ENCODE data around the gene CPSF3.

CPSF3 gene

DNA sequence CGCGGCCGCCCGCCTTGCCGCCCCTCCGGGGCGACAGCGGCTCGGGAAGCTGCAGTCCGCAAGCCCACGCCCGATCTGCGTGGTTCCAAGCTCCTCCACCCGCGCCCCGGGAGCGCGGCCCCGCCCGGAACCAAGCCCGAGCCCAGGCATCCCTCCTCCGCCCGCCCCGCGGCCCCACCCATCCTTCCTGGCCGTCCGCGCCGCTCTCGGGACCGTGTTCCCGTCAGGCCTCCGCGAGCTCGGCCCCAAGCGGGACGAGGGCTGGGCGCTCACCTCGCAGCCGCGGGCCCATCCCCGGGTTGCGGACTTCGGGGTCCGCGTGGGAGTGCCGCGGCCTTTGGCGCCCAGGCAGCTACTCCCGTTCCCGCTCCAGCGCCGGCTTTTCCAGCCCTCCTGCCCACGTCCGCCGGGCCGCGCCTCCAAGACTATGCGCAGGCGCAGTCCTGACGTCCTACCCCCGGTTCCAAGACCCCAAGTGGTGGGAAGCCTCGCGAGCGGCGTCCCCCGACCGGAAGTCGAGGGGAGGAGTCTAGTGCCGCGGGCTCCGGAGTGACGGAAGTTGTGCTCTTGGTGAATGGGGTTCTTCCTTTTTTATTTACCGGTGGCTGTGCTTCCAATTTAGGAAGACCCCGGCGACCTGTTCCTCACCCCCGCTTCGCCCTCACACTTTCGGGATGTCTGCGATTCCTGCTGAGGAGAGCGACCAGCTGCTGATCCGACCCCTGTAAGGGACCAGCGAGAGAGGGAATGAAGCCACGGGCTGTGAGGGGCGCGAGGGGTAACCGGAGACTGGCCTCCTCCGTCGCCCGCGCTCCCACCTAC, at the start of gene CPSF3, which contains the start of gene ITGB1BP1:
CPSF3 (plus strand) TSS at position 555 of the 822 bp plus-strand sequence; CDS start at position 675, 120 bp downstream.
ITGB1BP1 (minus strand) TSS at position 429 of the 822 bp plus-strand sequence. CDS start 4,831 bp downstream, outside the sequence.
- Histone ChIP-seq H3K4me3 (ENCODE audit: low read depth, low read length) (peak within 1 kb of the TSS; percentile 99), H3K27me3 (ENCODE audit: control insufficient read depth, insufficient read depth, low read length) (peaks cover 7% of the 10 kb centered on the region; the same call in 1 of the 2 replicates), H3K9me3 (ENCODE audit: control insufficient read depth, insufficient read depth, low read length) (no peaks in the 10 kb centered on the region), H3K36me3 (ENCODE audit: control insufficient read depth, insufficient read depth, low read length) (peaks cover 3% of the 10 kb centered on the region), H3K9ac (ENCODE audit: low read depth, low read length) (peak within 1 kb of the TSS; percentile 92), H3K4me1 (ENCODE audit: control insufficient read depth, insufficient read depth, low read length) (peaks cover 14% of the 10 kb centered on the region), H3K27ac (ENCODE audit: low read depth, low read length) (peak within 1 kb of the TSS; percentile 96)

DNA sequence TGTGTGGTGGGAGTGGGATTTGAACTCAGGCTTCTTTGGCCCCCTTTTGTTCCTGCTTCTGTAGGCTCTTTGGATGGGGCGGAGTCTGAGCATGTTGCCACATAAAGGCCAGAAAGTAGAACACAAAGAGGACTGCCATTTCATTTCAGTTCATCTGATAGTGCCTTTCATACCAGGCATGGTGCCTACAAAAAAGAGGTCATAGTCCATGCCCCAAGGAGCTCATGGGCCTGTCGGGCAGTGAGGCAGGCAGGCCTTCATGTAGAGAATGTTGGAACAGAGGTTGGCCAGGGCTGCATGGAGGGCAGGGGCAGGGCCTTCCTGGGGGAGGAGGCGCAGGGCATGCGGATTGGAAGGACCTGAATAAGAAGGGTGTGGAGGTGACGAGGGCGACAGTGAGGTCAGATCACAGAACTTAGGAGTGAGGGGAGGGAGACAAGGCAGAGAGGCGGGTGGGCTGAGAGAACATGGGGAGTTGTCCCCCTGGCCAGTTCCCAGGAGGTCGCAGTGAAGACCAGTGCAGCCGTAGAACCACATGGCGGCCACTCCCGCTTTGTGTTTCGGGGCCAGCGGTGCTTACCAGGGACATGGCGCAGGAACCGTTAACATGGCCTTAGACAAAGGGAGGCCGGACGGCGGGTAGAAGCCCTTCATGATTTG, 49.3 kb upstream of the CPSF3 start:
- Histone ChIP-seq H3K27ac (ENCODE audit: low read depth, low read length) (no peak overlapping the region), H3K4me3 (ENCODE audit: low read depth, low read length) (no peak overlapping the region), H3K4me1 (ENCODE audit: control insufficient read depth, insufficient read depth, low read length) (peaks cover 8% of the 10 kb centered on the region), H3K27me3 (ENCODE audit: control insufficient read depth, insufficient read depth, low read length) (no peaks in the 10 kb centered on the region), H3K9ac (ENCODE audit: low read depth, low read length) (no peak overlapping the region), H3K9me3 (ENCODE audit: control insufficient read depth, insufficient read depth, low read length) (no peaks in the 10 kb centered on the region), H3K36me3 (ENCODE audit: control insufficient read depth, insufficient read depth, low read length) (0 out of 2 replicates have a peak, but pooled peaks cover 2% of the 10 kb centered on the region)

DNA sequence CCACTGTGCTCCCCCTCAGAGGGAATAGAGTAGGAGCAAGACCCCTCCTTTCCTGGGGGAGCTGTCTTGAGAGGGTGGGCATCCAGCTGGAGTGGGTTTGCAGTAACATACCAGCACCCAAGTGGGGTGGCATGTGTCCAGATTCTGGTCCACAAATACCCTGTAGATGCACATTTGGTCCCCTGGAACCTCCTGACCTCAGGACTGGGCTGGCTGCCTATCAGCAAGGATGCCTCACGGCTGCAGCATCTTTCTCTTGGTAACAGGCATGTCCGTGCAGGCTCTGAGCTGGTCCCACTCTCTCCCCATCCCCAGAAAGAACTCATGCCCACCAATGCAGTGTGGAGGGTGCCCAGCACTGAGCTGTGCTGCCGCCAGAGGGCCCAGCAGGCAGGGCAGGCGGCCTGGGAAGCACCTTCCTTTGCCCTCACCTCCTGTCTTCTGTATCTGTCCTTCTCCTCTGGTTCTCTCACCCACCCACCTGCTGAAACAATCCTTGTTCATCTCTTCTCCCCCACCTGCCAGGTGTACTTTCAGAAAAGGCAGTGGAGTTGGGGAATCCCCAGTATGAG, 47.5 kb upstream of the CPSF3 start:
- Histone ChIP-seq H3K4me1 (ENCODE audit: control insufficient read depth, insufficient read depth, low read length) (peaks cover 8% of the 10 kb centered on the region), H3K36me3 (ENCODE audit: control insufficient read depth, insufficient read depth, low read length) (peaks cover 5% of the 10 kb centered on the region; the same call in 1 of the 2 replicates), H3K27ac (ENCODE audit: low read depth, low read length) (no peak overlapping the region)

DNA sequence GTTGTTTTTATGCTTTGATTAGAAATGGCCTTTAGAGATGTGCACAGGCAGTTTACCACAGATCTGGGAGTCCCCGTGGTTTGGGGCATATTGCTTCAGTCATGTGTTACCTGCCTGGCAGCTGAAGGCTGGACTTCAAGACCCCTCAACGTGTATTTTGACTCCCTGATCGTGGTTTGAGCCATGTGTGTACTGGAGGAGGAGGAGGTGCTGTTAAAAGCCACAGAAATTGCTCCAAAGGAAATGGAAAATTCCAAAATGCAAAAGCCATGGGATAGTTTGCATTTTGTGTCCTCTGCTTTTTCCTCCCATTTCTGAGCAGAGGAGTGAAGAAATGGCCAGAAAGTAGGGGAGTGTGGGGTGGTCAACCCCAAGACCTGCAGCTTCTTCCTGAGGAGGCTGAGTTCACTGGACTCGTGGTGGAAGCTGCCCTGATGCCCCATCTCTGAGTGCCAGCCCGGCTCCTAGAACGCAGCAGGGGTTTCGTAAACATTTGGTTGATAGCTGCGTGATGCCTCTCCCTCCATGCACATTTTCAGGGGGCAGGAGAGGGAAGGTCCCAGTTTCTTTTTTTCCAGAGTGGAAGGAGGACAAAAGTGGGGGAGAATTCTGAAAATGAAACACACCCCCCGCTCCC, 45.9 kb upstream of the CPSF3 start:
- Histone ChIP-seq H3K9me3 (ENCODE audit: control insufficient read depth, insufficient read depth, low read length) (no peaks in the 10 kb centered on the region), H3K4me1 (ENCODE audit: control insufficient read depth, insufficient read depth, low read length) (peaks cover 8% of the 10 kb centered on the region), H3K27ac (ENCODE audit: low read depth, low read length) (no peak overlapping the region), H3K9ac (ENCODE audit: low read depth, low read length) (no peak overlapping the region), H3K27me3 (ENCODE audit: control insufficient read depth, insufficient read depth, low read length) (no peaks in the 10 kb centered on the region), H3K36me3 (ENCODE audit: control insufficient read depth, insufficient read depth, low read length) (peaks cover 9% of the 10 kb centered on the region; the same call in 1 of the 2 replicates), H3K4me3 (ENCODE audit: low read depth, low read length) (no peak overlapping the region)

More for the DNA sequence above, 47.5 kb upstream of the CPSF3 start:
- H3K27me3 ChIP-seq (ENCODE audit: control insufficient read depth, insufficient read depth, low read length): no peaks in the 10 kb centered on the region
- H3K9ac ChIP-seq (ENCODE audit: low read depth, low read length): no peak overlapping the region
- no peak overlapping the region for H3K4me3 ChIP-seq (ENCODE audit: low read depth, low read length)
- H3K9me3 ChIP-seq (ENCODE audit: control insufficient read depth, insufficient read depth, low read length): no peaks in the 10 kb centered on the region

DNA sequence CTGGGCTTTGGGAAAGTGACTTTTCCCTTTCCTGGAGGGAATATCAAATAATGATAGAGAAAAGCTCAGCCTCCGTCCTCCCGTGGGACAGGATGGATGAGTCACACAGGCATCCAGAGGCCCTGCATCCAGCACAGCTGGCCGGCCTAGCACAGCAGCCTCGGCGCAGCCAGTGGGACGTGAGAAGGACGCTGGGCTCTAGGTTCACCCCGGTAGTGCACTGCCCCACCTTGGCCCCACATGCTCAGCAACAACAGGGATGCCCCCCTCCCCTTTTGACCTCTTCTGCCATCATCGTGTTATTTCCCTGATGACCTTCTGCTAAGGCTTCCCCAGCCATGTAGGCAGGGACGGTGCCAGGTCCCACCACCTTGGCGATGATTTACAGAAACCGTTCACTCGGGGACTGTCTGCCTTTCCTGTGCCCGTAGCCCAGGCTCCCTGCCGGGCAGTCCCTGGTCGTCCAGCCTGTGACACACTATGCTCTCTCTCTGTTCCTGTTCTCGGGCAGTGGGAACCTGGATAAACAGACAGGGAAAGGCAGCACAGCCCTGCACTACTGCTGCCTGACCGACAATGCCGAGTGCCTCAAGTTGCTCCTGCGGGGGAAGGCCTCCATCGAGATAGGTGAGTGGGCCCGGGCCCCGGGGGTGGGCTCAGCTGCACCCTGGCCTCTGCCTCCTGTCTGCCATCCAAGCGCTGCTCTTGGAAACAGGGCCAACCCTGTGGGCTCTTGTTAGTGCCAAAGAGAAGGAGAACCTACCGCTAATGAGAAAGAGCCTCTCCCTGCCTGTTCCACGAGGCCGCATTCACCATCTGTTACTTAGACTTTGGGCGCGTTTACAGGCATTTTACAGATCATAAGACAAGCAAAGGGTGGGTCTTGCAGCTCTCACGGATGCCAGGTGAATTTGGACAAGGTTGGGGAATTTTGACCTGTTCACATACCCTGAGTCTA, 44.7 kb upstream of the CPSF3 start:
- peaks cover 8% of the 10 kb centered on the region for H3K4me1 ChIP-seq (ENCODE audit: control insufficient read depth, insufficient read depth, low read length)
- H3K27me3 ChIP-seq (ENCODE audit: control insufficient read depth, insufficient read depth, low read length): no peaks in the 10 kb centered on the region
- H3K9me3 ChIP-seq (ENCODE audit: control insufficient read depth, insufficient read depth, low read length): no peaks in the 10 kb centered on the region
- peak overlapping the region; percentile 63 for H3K27ac ChIP-seq (ENCODE audit: low read depth, low read length)
- peaks cover 9% of the 10 kb centered on the region; the same call in 1 of the 2 replicates for H3K36me3 ChIP-seq (ENCODE audit: control insufficient read depth, insufficient read depth, low read length)
- no peak overlapping the region for H3K4me3 ChIP-seq (ENCODE audit: low read depth, low read length)
- no peak overlapping the region for H3K9ac ChIP-seq (ENCODE audit: low read depth, low read length)

DNA sequence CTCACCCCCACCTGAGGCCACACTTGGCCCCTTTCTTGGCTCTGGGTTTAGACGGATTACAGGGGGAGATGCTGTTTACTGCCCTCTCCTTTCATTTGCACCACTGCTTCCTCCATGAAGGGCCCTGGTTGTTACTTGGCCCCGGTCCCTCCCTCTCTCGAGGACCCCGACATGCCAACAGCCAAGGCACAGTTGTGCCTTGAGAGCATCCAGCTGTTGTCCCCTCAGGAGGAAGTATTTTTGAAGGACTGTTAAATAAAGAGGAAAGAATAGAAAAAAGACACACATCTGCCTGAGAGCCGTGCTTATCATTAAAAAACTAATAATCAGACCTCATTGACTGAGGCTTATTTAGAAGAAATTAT, 44.1 kb upstream of the CPSF3 start:
- Histone ChIP-seq H3K9ac (ENCODE audit: low read depth, low read length) (no peak overlapping the region), H3K36me3 (ENCODE audit: control insufficient read depth, insufficient read depth, low read length) (peaks cover 9% of the 10 kb centered on the region; the same call in 1 of the 2 replicates), H3K4me3 (ENCODE audit: low read depth, low read length) (no peak overlapping the region), H3K4me1 (ENCODE audit: control insufficient read depth, insufficient read depth, low read length) (peaks cover 8% of the 10 kb centered on the region), H3K27me3 (ENCODE audit: control insufficient read depth, insufficient read depth, low read length) (no peaks in the 10 kb centered on the region), H3K27ac (ENCODE audit: low read depth, low read length) (no peak overlapping the region), H3K9me3 (ENCODE audit: control insufficient read depth, insufficient read depth, low read length) (no peaks in the 10 kb centered on the region)

DNA sequence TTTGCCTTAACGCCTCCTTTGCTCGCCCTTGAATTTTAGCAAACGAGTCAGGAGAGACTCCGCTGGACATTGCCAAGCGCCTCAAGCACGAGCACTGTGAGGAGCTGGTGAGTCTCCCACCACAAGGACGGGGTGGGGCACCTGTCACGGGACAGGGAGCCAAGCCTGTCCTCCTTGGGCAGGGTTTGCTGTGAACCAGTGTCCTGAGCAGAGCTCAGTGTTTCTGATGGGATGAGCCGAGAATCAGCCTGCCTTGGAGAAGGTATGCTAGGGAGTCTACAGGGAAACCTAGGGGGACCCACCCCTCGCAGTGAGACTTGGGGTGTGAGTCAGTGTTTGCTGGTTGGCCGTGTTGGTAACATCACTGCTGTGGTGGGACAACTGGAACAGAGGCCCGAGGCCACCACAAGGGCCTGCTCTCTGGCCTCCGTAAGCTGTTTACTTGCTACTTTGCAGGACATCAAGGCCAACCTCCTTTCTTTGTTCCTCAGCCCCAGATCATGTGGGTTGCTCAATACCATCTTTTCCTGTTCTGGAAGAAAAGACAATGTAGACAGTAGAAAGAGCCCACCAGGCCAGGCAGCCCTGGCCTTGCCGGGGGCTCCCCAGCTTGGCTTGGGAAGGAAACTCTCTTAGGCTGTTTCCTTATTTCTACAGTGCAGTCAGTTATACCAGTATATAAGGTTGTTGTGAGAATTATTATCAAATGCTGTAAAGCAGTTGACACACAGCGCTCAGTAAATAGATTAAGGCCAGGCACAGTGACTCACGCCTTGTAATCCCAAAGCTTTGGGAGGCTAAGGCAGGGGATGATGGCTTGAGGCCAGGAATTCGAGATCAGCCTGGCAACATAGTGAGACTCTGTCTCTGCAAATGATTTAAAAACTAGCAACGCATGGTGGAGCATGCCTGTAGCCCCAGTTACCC, 42.5 kb upstream of the CPSF3 start:
- Histone ChIP-seq H3K9me3 (ENCODE audit: control insufficient read depth, insufficient read depth, low read length) (no peaks in the 10 kb centered on the region), H3K27me3 (ENCODE audit: control insufficient read depth, insufficient read depth, low read length) (no peaks in the 10 kb centered on the region), H3K9ac (ENCODE audit: low read depth, low read length) (no peak overlapping the region), H3K4me1 (ENCODE audit: control insufficient read depth, insufficient read depth, low read length) (peaks cover 8% of the 10 kb centered on the region), H3K27ac (ENCODE audit: low read depth, low read length) (peak overlapping the region; percentile 62), H3K36me3 (ENCODE audit: control insufficient read depth, insufficient read depth, low read length) (peaks cover 13% of the 10 kb centered on the region; the same call in 1 of the 2 replicates), H3K4me3 (ENCODE audit: low read depth, low read length) (no peak overlapping the region)

DNA sequence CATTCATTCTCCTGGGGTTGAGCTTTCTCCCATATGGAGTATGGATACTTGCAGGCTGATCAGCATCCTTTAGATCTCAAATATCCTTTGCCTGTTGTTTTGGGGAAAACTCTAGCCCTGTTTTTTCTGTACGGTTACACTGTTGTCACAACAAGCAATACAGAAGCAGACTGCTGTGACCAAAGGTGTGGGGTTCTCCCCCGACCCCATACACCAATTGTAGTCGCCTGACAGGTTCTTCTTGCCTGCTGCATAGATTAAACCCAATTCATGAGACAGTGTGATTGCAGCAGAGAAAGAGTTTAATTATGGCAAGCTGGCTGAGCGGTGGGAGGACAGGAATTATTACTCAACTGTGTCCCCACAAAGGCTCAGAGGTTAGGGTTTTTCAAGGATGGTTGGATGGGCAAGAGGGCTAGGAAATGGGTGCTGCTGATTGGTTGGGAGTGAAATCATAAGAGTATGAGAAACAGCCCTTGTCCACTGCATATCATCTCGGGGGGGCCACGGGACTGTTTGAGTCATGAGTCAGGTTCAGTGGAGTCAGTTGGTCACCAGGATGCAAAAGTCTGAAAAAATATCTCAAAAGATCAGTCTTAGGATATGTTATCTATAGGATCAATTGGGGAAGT, 40.7 kb upstream of the CPSF3 start:
- Histone ChIP-seq H3K36me3 (ENCODE audit: control insufficient read depth, insufficient read depth, low read length) (peaks cover 13% of the 10 kb centered on the region; the same call in 1 of the 2 replicates), H3K9me3 (ENCODE audit: control insufficient read depth, insufficient read depth, low read length) (no peaks in the 10 kb centered on the region), H3K4me3 (ENCODE audit: low read depth, low read length) (no peak overlapping the region), H3K4me1 (ENCODE audit: control insufficient read depth, insufficient read depth, low read length) (peaks cover 5% of the 10 kb centered on the region), H3K27ac (ENCODE audit: low read depth, low read length) (no peak overlapping the region), H3K27me3 (ENCODE audit: control insufficient read depth, insufficient read depth, low read length) (no peaks in the 10 kb centered on the region), H3K9ac (ENCODE audit: low read depth, low read length) (no peak overlapping the region)

DNA sequence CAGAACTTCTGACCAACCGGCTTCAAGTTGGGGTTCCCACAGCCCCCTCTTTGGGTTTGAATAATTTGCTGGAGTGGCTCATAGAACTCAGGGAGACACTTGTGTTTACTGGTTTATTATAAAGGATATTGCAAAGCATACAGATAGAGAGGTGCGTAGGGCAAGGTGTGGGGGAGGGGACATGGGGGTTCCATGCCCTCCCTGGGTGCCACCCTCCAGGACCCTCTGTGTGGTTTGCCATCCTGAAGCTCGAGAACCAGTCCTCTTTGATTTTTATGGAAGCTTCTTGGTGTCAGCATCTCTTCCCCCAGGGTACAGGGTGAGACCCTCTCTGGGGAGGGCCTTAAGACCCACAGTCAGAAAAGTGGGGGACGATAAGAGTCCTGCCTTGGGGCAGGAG, 38.9 kb upstream of the CPSF3 start:
- Histone ChIP-seq H3K4me3 (ENCODE audit: low read depth, low read length) (no peak overlapping the region), H3K9ac (ENCODE audit: low read depth, low read length) (no peak overlapping the region), H3K27me3 (ENCODE audit: control insufficient read depth, insufficient read depth, low read length) (no peaks in the 10 kb centered on the region), H3K27ac (ENCODE audit: low read depth, low read length) (no peak overlapping the region), H3K9me3 (ENCODE audit: control insufficient read depth, insufficient read depth, low read length) (no peaks in the 10 kb centered on the region), H3K4me1 (ENCODE audit: control insufficient read depth, insufficient read depth, low read length) (no peaks in the 10 kb centered on the region), H3K36me3 (ENCODE audit: control insufficient read depth, insufficient read depth, low read length) (peaks cover 18% of the 10 kb centered on the region; the same call in 1 of the 2 replicates)

Data from HUES48 (cell line).